GM12874 (cell line): Measurements from ENCODE around the gene SLCO2B1.

Source experiments
- CTCF ChIP-seq: IDR thresholded peaks from 2 replicates; pipeline ENCODE4 v1.5.1; 2011; ENCODE audit warnings: low read depth, mild to moderate bottlenecking, control low read depth, low read length, moderate library complexity; ENCODE audit not compliant: insufficient read depth

SLCO2B1 gene

GRCh38 chr11:75214843-75215242 is 63.9 kb downstream of the SLCO2B1 start:
- TF ChIP-seq CTCF: no peak

- no peak for TF ChIP-seq CTCF
Observed at GRCh38 chr11:75219869-75220268, 69.0 kb downstream of the SLCO2B1 start.

- no peak for TF ChIP-seq CTCF
Observed at GRCh38 chr11:75223954-75224643, 73.2 kb downstream of the SLCO2B1 start.

- no peak for TF ChIP-seq CTCF
Observed at GRCh38 chr11:75225794-75226193, 74.9 kb downstream of the SLCO2B1 start.

- TF ChIP-seq CTCF: no peak
Observed at GRCh38 chr11:75229466-75229865, 78.6 kb downstream of the SLCO2B1 start.

- no peak for TF ChIP-seq CTCF
Observed at GRCh38 chr11:75230621-75231020, 79.7 kb downstream of the SLCO2B1 start.

- no peak for TF ChIP-seq CTCF
Observed at GRCh38 chr11:75233754-75234172, 82.9 kb downstream of the SLCO2B1 start.

- no peak for TF ChIP-seq CTCF
Observed at GRCh38 chr11:75236062-75236461, 85.2 kb downstream of the SLCO2B1 start.
